GM18517 (cell line): ENCODE measurements around the gene SBF2.

Source experiments
- ATAC-seq: cut with Tn5 transposase; IDR thresholded peaks from one replicate; pipeline ENCODE4 v1.9.1; 2021; ENCODE audit warnings: mild to moderate bottlenecking, moderate library complexity; ENCODE audit not compliant: unreplicated experiment

SBF2 gene

GRCh38 chr11:9827708-9828107 is 466.3 kb downstream of the SBF2 start:
- no peak for ATAC-seq

- ATAC-seq = no peak
These were observed 467.6 kb downstream of the SBF2 start for GRCh38 chr11:9826390-9826789.

GRCh38 chr11:9825895-9826294 is 468.1 kb downstream of the SBF2 start:
- ATAC-seq = no peak

GRCh38 chr11:9825315-9825714 is 468.7 kb downstream of the SBF2 start:
- no peak for ATAC-seq

- no peak for ATAC-seq
These were observed 470.1 kb downstream of the SBF2 start for GRCh38 chr11:9823887-9824385.

- no peak for ATAC-seq
These were observed 470.6 kb downstream of the SBF2 start for GRCh38 chr11:9823439-9823838.

- no peak for ATAC-seq
These were observed 472.8 kb downstream of the SBF2 start for GRCh38 chr11:9821008-9821752.

- ATAC-seq = no peak
These were observed 473.8 kb downstream of the SBF2 start for GRCh38 chr11:9820260-9820659.

GRCh38 chr11:9817191-9817590 is 476.8 kb downstream of the SBF2 start:
- ATAC-seq = no peak

GRCh38 chr11:9815486-9816136 is 478.4 kb downstream of the SBF2 start:
- no peak for ATAC-seq

GRCh38 chr11:9814108-9814507 is 479.9 kb downstream of the SBF2 start:
- ATAC-seq = no peak

GRCh38 chr11:9808943-9809342 is 485.1 kb downstream of the SBF2 start:
- ATAC-seq = no peak

GRCh38 chr11:9806946-9807687 is 486.9 kb downstream of the SBF2 start:
- ATAC-seq = no peak

GRCh38 chr11:9804419-9804902 is 489.6 kb downstream of the SBF2 start:
- ATAC-seq = no peak

GRCh38 chr11:9803685-9804418 is 490.2 kb downstream of the SBF2 start:
- no peak for ATAC-seq

- ATAC-seq = no peak
These were observed 491.6 kb downstream of the SBF2 start for GRCh38 chr11:9802291-9802861.

GRCh38 chr11:9799886-9800285 is 494.1 kb downstream of the SBF2 start:
- ATAC-seq = no peak

GRCh38 chr11:9797300-9797699 is 496.7 kb downstream of the SBF2 start:
- no peak for ATAC-seq

GRCh38 chr11:9796854-9797253 is 497.2 kb downstream of the SBF2 start:
- ATAC-seq = no peak

GRCh38 chr11:9796266-9796665 is 497.8 kb downstream of the SBF2 start:
- ATAC-seq = no peak

- ATAC-seq = no peak
These were observed 503.3 kb downstream of the SBF2 start for GRCh38 chr11:9790703-9791102.
